ENCODE measurements around the gene DHX35. TPM values are rescaled to one million over a fixed set of nuclear protein-coding genes. Genes with fewer than 3 reads are reported as not detected.
"Not testable (repeated sequence)": the region's sequence is repeated elsewhere in the genome, so short reads cannot be mapped to it uniquely, and the experiment has no call there.

Gene DHX35
- total RNA-seq, 1 donor from 2014 or later: 10.3 TPM

DNA sequence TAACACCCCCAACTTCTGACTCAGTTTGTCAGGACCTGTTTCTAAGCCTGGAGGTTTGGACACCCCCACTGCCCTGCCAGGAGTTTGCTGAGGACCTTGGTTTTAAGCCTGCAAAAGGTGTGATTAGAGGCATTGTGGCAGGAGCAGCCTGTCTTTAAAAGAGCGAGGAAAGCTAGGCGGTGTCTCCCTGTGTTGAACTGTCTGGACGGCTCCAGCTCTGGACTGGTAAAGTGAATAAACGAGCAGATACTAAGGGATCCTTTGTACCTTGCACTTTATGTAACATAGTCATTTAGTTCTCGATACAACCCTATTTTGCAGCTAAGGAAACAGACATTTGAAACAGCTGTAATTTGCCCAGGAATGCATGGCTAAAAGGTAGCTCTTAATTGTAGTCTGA is 21.5 kb upstream of the DHX35 start:
- DNase-seq (ENCODE audit: low spot score): no peak

DNA sequence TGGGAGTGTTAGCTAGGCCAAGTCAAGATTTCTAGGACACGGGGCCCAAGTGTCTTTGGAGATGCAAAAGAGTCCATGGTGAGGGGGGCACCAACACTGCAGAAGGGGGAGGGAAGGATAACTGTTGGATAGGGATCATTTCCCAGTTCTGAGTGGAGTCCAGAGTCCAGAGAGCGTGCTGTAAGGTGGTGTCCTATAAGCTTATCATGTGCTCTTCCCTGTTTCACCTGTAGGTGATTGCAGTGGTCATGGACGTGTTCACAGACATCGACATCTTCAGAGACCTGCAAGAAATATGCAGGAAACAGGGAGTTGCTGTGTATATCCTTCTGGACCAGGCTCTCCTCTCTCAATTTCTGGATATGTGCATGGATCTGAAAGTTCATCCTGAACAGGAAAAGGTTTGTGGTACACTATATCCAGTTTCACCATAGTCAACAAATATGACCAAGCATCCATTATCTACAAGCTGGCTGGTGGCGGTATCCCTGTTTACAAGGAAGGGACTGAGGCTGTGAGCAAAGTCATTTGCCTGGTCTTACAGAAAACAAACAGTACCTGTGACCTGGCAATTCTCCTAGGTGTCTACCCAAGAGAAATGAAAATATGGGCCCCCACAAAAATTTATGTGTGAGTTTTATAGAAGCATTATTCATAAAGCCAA is 20.3 kb upstream of the DHX35 start:
- DNase-seq (ENCODE audit: low spot score): no peak

DNA sequence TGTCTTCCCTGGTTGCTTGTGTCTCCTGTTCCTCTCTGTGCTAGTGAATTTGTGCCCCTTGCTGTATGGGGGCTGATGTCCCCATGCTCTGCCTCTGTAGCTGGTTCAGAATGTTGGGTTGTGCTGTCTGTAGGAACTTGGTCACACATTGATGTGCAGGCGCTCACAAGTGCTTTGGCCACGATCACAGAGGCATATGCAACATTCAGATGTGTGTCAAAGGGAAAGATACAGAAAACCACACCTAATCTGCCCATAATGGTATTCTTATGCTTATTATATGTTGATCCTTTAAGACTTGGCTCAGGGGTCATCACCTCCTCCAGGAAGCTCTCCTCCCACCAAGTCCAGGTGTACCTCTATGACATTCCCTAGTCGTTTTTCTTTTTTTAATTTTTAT is 17.1 kb upstream of the DHX35 start:
- no peak for DNase-seq (ENCODE audit: low spot score)

DNA sequence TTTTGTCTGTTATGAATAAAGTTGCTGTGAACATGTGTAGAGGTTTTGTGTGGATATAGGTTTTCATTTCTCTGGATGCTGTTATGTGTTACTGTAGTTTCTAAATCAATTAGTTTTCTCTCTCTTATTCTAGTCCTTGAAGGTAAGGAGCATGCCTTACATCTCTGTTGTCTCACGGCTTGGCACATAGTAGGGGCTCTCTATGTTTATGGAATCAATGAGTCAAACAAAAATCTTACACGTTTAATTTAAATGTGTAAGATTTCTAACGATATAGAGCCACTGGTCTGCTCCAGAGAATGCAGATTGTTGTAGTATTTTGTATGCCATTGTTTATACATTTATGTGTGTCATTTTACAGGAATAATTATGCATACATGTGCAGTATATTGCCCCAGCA is 15.3 kb upstream of the DHX35 start:
- no peak for DNase-seq (ENCODE audit: low spot score)

DNA sequence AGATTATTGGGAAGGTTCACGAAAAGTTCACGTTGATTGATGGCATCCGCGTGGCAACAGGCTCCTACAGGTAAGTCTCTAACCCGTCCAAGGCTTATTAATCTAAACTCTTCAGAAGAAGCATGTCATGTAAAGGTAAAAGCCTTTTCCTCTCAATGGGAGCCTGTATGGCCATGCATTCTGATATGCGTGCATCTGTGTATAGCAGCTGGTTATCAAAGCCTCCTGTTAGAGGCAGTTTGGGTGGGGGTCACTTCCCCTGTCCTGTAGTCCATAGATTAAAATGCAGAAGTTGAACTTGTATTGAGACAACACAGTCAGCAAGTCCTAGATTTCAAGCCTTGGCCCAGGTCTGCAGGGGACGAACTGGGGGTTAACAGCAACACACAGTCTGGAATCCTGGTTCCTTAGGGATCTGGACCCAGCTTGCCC is 14.2 kb upstream of the DHX35 start:
- DNase-seq (ENCODE audit: low spot score): no peak

DNA sequence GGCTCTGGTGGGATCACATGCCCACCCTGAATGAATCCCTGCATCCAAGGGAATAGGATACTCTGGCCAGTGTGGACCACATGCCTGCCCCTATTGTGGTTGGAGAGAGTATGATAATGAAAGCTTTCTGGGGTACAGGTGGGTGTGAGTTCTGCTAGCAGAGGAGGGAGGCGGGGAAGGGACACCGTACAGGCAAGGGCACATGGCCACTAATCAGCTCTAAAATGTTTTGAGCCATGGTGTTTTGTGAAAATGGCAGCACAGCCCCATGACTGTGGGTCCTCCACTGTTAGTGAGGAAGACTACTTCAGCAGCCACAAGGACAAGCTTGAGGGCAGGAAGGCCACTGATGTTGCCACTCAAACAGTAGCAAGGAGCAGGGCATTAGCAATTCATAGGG is 11.9 kb upstream of the DHX35 start:
- DNase-seq (ENCODE audit: low spot score): no peak

DNA sequence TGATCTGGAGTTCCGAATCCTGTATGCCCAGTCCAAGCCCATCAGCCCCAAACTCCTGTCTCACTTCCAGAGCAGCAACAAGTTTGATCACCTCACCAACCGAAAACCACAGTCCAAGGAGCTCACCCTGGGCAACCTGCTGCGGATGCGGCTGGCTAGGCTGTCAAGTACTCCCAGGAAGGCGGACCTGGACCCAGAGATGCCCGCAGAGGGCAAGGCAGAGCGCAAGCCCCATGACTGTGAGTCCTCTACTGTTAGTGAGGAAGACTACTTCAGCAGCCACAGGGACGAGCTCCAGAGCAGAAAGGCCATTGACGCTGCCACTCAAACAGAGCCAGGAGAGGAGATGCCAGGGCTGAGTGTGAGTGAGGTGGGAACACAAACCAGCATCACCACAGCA is 10.5 kb upstream of the DHX35 start:
- no peak for DNase-seq (ENCODE audit: low spot score)

DNA sequence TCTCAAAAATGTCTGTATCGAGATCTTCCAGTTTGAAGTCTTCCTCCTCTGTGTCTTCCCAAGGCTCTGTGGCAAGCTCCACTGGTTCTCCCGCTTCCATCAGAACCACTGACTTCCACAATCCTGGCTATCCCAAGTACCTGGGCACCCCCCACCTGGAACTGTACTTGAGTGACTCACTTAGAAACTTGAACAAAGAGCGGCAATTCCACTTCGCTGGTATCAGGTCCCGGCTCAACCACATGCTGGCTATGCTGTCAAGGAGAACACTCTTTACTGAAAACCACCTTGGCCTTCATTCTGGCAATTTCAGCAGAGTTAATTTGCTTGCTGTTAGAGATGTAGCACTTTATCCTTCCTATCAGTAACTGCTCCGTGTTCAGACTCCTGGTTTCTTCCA is 10.0 kb upstream of the DHX35 start:
- DNase-seq (ENCODE audit: low spot score): no peak

DNA sequence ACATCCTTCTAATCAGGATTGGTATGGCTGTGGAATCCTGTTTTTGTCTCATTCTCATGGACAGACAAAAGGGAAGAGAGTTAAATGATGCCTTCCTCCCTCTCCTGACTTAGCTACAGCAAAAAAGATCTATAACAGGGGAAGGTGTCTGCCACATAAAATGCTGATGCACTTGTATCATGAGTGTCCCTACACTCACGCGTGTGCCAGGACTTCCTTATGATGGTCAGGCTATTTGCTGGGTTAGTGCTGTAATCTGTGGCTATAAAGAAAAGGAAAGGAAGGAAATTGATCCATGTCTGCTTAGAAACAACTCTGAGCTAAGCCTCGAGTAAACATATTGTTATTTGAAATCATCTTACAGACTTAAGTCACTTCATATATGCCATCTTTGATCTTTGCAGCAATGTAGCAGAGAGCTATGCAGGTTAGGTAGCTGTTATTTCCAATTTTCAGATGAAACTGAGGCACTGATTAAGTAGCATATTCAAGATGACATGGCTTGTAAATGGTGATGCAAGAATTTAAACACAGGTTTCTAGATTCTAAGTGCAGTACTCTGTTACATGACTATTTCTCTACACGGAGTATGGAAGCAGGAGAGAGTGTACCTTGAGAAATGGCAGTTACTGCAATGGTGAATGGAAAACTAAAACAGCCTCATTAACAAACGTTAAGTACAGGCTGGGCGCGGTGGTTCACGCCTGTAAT is 8.4 kb upstream of the DHX35 start:
- no peak for DNase-seq (ENCODE audit: low spot score)

DNA sequence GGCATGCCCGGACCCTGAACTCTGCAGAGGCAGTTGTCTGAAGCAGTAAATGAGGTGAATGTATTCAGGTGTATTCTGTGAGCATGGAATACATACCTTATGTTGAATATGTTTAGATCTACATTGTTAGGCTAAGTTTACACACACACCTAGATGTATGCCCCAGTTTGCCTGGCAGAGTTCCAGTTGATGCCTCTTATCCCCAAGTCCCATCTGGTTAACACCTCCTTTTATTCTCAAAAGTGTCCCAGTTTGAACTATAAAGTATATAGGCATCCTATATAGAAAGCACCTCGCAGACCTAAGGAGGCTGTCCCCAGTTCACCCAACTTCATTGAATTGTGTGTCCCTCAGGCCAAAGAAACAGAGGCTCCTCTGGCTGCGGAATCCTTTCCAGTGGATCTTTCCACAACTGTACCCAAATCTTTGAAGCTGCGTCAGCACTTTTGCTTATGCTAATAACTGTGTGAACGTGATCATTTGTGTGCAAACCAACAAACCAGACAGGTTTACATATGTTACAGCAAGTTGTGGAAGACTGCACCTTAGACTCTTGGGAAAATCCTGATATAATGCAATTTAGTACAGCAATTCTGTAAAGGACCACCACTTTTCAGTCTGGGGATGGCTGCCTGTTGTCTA is 4.8 kb upstream of the DHX35 start:
- DNase-seq (ENCODE audit: low spot score): no peak

DNA sequence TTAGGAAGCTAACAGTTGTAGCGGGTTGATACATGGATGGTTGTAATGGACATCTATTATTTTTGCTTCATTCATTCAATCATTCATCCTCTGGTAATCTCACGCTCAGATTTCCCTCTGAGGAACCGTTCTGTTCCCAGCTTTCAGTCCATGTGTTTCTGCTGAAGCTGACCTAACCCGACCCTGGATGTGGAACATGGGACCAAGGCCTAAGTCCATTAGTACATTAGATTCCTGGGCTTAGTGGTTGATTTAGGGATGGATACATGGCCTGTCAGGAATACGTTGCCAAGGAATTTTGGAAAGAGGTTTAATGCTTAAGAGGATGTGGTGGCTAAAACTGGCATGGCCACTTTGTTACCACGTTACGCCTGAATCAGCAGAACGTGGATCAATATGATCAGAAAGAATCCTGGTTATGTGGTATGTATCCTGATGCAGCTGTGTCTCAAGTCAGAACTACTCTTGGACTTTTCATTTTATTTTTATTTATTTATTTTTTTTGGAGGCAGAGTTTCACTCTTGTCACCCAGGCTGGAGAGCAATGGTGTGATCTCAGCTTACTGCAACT is 4.1 kb upstream of the DHX35 start:
- DNase-seq (ENCODE audit: low spot score): no peak

DNA sequence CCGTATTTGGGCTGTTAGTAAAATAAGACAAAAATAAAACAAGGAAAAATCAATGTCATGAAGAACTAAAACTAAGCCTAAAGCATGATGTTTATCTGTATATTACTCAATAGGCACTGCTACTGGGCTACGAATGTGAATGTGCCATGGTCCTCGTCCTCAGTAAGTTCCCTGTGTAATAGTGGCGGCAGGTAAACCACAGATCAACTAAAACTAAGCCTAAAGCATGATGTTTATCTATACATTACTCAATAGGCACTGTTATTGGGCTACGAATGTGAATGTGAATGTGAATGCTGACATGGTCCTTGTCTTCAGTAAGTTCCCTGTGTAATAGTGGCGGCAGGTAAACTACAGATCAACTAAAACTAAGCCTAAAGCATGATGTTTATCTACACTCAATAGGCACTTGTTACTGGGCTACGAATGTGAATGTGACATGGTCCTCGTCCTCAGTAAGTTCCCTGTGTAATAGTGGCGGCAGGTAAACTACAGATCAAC is 1.9 kb upstream of the DHX35 start:
- DNase-seq (ENCODE audit: low spot score): not testable (repeated sequence)

DNA sequence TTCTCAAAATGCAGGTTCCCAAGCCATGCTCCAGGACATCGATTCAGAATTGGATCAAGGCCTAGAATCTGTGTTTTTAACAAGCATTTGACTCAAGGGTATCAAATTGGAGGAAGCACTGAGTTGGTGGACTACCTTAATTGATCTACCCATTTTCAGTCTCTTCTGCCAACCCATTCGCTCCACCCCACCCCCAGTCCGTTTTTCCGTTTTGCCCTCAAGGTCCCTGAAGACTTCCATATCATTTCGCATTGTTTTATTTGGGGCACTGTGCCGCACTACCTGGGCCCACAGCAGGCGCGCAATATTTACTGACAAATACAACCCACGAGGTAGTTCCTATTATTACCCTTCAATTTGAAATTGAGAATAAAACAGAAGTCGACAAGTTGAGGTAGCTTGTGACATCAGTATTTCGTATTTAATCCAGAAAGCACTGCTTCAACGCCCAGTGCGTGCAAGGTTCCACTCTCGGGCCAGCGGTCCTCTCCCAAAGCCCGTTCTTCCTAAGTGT is 557 bp upstream of the DHX35 start:
- no peak for DNase-seq (ENCODE audit: low spot score)

DNA sequence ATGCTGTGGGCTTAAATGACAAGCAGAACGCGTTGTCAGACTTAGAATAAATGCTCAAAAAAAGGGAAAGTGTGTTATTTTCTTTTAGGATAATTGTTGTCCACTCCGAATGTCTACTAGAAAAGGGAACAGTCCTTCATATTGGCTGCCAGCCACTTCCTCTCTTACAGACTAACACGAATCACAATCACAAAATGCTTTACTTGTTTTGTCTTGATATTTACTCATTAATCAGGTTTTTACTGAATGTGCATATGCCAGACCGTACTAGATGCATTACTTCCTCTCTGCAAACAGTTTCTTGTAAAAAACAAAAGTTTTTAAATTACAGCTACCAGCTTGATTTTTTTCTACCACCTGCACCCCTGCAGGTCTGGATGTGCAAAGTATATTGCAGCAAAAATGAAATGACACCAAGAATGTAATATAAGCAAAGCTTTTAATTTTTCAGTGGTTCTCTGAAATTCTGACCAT is 821 bp downstream of the DHX35 start:
- no peak for DNase-seq (ENCODE audit: low spot score)

DNA sequence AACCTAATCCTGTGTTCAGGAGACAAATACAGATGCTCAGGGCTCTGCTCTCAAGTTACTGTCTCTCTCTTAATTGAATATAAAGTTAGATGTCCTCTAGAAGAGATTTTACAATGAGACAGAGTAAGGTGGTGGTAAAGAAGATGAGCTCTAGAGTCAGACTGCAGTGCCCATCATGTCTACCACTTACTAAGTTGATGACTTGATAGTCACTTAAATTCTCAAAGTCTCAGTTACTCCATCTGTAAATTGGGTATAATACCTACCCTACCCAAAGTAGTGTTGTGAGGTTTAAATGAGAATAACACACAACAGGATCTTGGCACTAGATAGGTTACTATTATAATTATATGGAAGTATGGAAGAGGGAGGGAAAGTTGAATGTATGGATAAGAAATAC is 1.6 kb downstream of the DHX35 start:
- DNase-seq (ENCODE audit: low spot score): no peak

DNA sequence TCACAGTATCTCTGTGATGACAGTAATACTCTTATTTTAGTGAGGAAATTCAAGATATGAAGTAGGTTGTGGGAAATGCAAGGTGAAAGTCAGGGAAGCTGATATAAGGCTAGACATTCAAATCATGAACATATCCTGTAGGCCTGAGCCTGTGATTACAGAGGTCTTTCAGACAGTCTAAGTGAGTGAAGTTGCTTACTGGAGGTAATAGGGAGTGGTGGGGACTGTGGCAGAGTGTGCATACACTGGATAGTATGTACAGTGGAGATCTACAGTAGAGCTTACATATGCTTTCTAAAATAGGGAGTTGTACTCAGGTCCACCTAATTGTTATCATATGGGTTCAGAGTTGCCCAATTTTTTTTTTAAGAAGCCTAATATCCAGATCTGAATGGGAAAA is 3.1 kb downstream of the DHX35 start:
- DNase-seq (ENCODE audit: low spot score): no peak

DNA sequence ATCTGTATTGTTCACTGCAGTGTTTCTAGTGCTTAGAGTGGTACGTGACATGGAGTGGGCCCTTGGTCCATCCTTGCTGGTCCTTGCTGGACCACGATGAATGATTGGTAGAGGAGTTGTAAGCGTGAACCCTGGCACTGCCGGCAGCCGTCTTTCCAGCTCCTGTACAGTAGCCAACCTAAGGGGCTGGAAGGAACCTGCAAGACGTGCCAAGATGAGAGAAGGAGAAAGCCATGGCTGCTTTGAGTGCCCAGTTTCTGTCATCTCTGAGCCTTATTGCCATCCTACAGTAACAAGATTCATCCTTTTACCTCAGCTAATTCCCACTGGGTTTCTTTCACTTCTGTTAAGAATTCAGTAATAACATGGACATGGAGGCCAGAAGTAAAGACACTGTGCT is 5.9 kb downstream of the DHX35 start:
- DNase-seq (ENCODE audit: low spot score): no peak

DNA sequence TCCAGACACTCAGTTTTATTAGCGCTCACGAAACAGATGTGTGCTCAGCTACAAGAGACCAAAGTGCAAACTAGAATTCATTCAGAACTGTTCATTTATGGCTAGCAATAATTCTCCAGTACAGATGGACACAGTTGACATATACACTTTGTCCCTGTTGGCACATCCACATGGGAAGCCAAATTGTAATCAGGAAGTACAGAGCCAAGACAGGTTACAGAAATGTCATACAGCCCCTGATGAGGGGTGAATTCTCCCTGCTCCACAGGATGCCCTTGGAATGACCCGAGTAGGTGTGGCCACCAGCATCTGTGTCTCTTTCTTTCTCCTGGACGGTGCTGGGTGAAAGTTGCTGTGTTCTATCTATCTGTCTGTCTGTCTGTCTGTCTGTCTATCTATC is 7.6 kb downstream of the DHX35 start:
- DNase-seq (ENCODE audit: low spot score): no peak

DNA sequence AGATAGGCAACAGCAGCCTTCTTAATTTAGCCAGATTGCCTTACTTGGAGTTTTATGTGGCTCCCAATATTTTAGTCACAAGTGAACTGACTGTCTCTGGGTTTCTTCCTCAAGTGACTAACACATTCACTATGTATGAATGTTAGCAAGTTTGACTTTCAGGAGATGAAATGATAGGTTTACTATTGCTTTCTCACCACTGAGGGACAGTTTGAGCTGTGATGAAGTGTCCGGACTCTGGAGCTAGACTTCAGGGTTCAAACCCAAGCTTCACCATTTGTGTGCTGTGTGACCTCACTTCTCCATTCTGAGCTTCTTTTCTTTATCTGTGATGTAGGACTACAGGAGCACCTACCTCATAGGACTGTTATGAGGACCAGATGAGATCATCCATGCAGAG is 8.2 kb downstream of the DHX35 start:
- no peak for DNase-seq (ENCODE audit: low spot score)

DNA sequence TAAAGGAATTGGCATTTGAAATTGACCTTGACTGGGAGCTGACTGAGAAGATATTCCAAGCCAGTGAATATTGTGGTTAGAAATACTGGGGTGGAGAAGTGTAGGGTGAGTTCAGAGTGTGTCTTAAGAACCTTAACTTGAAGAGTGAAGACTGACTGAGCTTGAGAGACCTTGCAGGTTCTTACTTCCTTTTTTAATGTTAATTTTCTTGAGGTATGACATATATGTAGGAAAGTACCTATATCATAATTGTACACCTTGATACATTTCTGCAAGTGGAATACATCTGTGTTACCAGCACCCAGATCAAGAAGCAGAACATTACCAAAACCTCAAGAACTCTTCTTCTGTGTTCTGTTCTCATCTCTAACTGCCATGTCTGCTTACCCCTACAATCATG is 11.0 kb downstream of the DHX35 start:
- no peak for DNase-seq (ENCODE audit: low spot score)

DNA sequence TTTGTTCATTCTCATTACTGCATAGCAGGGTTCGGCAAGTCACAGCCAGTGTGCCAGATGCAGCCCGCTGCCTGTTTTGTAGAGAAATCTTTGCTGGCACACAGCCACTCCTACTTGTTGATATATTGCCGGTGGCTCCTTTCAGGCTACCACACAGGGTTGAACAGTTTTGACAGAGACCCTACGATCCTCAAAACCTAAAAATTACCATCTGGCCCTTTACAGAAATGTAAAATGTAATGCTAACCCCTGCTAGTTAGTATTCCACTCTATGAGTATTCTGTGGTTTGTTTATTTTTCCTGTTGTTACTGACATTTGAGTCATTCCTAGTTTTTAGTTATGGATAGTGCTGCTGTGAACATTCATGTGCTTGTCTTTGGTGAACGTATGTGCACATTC is 11.5 kb downstream of the DHX35 start:
- DNase-seq (ENCODE audit: low spot score): no peak

DNA sequence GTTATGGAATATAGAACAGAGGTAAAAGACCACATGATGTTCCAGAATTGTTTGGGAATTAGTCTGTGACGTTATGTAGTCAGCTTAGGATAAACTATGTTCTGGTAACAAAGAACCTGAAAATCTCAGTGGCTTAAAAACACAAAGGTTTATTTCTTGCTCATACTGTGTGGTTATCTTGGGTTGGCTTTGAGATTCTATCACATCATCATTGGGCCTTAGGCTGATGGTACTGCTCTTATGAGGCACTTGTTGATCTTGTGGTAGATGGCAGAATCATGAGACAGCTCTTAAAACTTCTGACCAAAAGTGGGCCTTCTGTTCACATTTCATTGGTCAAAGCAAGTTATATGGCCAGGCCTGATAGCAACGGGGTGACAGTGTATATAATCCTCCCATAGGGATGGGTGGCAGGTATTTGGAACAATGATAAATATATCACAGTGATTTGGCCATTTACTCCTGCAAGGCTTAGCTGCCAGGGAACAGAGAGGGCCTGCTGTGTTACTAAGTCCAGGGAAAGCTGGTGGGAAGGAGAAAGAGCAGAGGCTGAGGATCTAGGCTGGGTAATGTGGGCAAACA is 13.5 kb downstream of the DHX35 start:
- no peak for DNase-seq (ENCODE audit: low spot score)
